Activated CD8-positive, alpha-beta memory T cell treated with anti-CD3 and anti-CD28 coated beads, Interleukin-2, amount 50 U/mL, for 4 hours (primary cell): ENCODE data around the gene DDX28.

ENCODE experiments used
- DNase-seq: peaks from one replicate; pipeline ENCODE4 v3.0.0-alpha.2; 2020

DDX28 gene, protein sequence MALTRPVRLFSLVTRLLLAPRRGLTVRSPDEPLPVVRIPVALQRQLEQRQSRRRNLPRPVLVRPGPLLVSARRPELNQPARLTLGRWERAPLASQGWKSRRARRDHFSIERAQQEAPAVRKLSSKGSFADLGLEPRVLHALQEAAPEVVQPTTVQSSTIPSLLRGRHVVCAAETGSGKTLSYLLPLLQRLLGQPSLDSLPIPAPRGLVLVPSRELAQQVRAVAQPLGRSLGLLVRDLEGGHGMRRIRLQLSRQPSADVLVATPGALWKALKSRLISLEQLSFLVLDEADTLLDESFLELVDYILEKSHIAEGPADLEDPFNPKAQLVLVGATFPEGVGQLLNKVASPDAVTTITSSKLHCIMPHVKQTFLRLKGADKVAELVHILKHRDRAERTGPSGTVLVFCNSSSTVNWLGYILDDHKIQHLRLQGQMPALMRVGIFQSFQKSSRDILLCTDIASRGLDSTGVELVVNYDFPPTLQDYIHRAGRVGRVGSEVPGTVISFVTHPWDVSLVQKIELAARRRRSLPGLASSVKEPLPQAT

GRCh38 chr16:68022728-68023537, at the start of gene DDX28, which contains the start of gene DUS2:
Gene DDX28 (minus strand): TSS chr16:68023232. CDS start chr16:68023202, 30 bp downstream.
Gene DUS2 (plus strand): TSS chr16:68023284. CDS start chr16:68038024, 14,740 bp downstream.
- peak; percentile 96 for DNase-seq

- DNase-seq: no peak
Observed at GRCh38 chr16:68072038-68072695, 49.1 kb upstream of the DDX28 start.

GRCh38 chr16:68071518-68071901, 48.5 kb upstream of the DDX28 start:
- DNase-seq: no peak

GRCh38 chr16:68070806-68071517, 47.9 kb upstream of the DDX28 start:
- no peak for DNase-seq

- DNase-seq: no peak
Observed at GRCh38 chr16:68070249-68070730, 47.3 kb upstream of the DDX28 start.

GRCh38 chr16:68069511-68070248, 46.6 kb upstream of the DDX28 start:
- no peak for DNase-seq

GRCh38 chr16:68068926-68069325, 45.9 kb upstream of the DDX28 start:
- no peak for DNase-seq

DNA sequence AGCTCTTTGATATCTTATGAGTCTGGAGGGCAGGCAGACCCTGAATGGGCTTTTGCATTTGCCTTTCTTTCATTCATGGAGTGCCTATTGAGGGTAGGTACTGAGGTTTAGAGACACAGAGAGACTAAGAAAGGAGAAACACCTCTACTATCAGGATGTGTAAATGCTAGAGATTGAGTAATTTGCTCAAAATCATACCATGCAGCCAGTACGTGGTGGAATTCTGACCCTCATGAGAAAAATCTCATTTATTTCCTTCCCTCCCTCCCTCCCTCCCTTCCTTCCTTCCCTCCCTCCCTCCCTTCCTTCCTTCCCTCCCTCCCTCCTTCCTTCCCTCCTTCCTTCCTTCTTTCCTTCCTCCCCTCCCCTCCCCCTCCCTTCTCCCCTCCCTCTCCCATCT, 43.7 kb upstream of the DDX28 start:
- DNase-seq: no peak

- DNase-seq: no peak
Observed at GRCh38 chr16:68065716-68066305, 42.8 kb upstream of the DDX28 start.

DNA sequence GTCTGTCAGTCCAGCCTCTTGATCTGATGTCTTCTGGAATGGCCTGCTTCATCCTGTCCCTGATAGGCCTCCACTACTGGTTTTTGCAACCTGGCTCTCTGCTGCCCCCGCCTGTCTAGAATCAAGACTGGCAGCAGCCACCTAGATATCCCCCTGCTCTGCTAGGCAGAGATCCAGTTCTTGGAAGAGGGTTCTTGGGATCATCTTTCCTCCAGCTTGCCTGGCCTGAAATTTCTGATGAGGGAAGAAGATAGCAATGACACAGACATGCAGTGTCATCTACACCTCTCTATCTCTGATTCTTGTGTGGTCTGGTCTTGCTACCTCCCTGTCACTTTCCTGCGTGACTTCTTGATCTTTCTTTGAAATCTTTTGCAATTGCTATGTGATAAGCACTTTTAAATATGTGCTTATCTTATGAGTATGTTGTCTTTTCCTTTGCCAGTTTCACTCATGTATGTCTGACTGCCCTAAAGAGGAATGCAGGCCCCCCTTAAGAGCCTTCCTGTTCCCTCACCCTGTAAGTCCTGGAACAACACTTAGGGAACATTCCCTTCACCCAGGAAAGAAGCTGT, 41.8 kb upstream of the DDX28 start:
- peak; percentile 72 for DNase-seq

DNA sequence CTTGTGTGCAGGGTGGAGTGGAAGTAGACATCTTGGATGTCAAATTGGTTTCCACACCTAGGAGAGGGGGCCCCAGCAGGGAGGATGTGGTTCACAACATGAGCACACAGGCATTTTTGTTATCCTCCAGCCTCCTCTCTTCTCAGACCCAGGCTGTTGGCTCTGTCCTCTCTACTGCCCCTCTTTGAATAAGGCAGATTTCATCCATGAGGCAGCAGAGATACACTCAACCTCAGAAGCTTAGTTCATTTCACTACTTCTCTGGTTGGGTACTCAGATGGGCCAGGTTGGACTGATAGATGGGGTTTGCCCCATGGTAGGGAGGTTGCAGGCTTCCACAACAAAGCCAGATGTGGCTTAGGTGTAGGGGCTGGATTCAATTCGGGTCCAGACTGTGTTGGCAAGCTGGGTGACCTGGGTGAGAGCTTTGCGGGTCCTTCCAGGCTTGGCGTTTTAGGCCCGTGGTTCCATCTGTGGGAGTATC, 39.9 kb upstream of the DDX28 start:
- DNase-seq: no peak

DNA sequence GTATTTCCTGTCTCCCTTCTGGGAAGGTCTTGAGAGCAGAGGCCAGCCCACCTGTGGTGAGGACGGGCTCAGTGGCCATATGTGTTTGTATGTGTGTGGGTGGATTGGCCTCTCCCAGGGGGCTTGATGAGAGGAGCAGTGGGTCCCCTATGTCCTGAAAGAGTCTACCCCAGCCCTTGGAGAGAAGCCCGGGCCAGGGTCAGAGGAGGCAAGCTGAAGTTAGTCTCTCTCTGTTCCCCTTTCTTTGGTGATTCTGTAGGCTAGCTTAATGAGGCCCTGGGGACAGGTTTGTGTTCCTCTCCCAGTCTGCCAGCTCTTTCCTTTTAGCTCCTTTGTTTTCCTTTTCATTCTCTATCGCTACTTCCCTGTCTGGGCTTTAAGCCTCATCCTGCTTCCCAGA, 38.4 kb upstream of the DDX28 start:
- no peak for DNase-seq

- no peak for DNase-seq
Observed at GRCh38 chr16:68059804-68060203, 36.8 kb upstream of the DDX28 start.

DNA sequence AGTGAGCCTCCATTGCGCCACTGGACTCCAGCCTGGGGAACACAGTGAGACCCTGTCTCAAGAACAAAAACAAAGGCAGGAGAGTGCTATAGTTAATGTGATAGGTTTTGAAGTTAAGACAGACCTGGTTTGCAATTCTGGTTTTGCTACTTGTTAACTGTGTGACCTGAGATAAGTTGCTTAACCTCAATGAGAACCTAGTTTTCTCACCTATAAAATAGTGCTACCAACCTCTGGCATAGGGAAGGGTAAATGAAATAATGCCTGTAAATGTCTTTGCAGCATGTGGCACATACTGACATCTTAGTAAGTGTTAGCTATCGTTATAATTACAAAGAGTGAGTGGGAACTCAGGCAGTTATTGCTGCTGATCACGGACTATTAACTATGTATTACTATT, 32.4 kb upstream of the DDX28 start:
- no peak for DNase-seq

DNA sequence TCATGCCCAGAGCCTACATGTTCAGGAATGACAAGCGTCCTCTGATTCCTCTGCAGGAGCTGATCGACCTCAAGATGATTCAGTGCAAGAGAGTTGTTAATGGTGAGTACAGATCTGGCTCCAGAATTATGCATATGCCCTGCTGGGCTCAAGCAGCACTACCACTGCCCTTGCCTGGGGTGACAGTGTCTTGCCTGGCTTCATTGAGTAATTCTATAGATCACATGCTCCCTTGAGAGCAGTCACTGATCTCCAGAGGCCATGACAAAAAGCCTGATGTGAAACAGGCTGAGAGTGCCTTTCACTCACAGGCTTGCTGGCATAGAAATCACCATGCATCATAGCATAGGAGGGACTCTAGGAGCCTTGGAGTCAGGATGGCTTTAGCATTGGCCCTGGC, 26.4 kb upstream of the DDX28 start:
- no peak for DNase-seq

GRCh38 chr16:68047987-68048386, 25.0 kb upstream of the DDX28 start:
- DNase-seq: no peak

- no peak for DNase-seq
Observed at GRCh38 chr16:68046106-68046505, 23.1 kb upstream of the DDX28 start.

GRCh38 chr16:68041783-68042182, 18.8 kb upstream of the DDX28 start:
- DNase-seq: no peak

DNA sequence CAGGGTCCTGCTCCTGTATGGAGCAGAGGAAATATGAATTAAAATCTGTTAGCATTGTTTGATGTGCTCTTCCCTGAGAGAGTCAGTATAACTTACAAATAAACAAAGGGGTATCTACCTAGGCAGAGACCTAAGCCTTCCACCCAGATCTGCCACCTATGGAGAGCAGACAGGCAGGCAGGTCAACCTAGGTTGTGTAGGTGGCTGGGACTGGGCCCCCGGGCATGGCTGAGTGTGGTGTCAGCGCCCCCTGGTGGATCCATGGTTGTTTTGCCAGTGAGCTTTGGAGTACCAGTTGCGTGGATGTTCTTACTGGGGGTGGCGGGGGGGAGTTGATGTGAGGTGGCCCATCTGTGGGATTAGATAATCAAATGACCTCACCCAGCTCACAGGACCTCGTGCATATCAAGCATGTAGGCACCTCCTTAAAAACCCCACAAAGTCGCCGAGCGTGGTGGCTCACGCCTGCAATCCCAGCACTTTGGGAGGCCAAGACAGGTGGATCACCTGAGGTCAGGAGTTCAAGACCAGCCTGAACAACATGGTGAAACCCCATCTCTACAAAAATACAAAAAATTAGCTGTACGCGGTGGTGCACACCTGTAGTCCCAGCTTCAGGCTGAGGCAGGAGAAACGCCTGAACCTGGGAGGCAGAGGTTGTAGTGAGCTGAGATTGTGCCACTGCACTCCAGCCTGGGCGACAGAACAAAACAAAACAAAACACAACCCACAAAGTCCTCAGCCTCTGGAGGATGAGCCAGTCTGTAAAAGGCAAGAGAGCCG, 17.7 kb upstream of the DDX28 start:
- peak; percentile 91 for DNase-seq
